Astrocyte (in vitro differentiated cells and primary cell): ENCODE measurements around the gene BCL2L1. TPM values are rescaled to one million over a fixed set of nuclear protein-coding genes. Genes with fewer than 3 reads are reported as not detected.
A peak's percentile ranks its signal among the peaks of the same experiment; 100 is the strongest.
"Not testable (repeated sequence)": the region's sequence is repeated elsewhere in the genome, so short reads cannot be mapped to it uniquely, and the experiment has no call there.

Experiments used
- DNase-seq: peaks from one replicate; pipeline ENCODE4 v3.0.0-alpha.2; 2010; ENCODE audit warnings: low read depth
- FAIRE-seq: peaks from 2 replicates; lab custom pipeline; 2011; peaks lifted over from hg19 to GRCh38; lab: Jason Lieb, UNC
- H2AFZ ChIP-seq: 2 replicates; pipeline ENCODE4 v1.6.0; 2012; ENCODE audit warnings: low read depth, low read length, inconsistent platforms
- H3K27ac ChIP-seq: 2 replicates; pipeline ENCODE4 v1.5.1; 2011; ENCODE audit warnings: low read depth, low read length, inconsistent platforms
- H3K27me3 ChIP-seq: 2 replicates; pipeline ENCODE4 v1.6.0; 2011; ENCODE audit warnings: low read length, inconsistent platforms; ENCODE audit not compliant: insufficient read depth
- H3K36me3 ChIP-seq: 2 replicates; pipeline ENCODE4 v1.5.1; 2011; ENCODE audit warnings: low read length, inconsistent platforms; ENCODE audit not compliant: insufficient read depth
- H3K4me1 ChIP-seq: 2 replicates; pipeline ENCODE4 v1.5.1; 2011; ENCODE audit warnings: low read length, inconsistent platforms; ENCODE audit not compliant: insufficient read depth
- H3K4me2 ChIP-seq: 2 replicates; pipeline ENCODE4 v1.6.0; 2012; ENCODE audit warnings: low read length, inconsistent platforms
- H3K4me3 ChIP-seq: 2 replicates; pipeline ENCODE4 v1.5.1; 2011; ENCODE audit warnings: low read depth, mild to moderate bottlenecking, low read length, inconsistent platforms; ENCODE audit not compliant: insufficient read depth
- H3K79me2 ChIP-seq: 2 replicates; pipeline ENCODE4 v1.6.0; 2012; ENCODE audit warnings: mild to moderate bottlenecking, low read length, inconsistent platforms; ENCODE audit not compliant: insufficient read depth
- H3K9ac ChIP-seq: 2 replicates; pipeline ENCODE4 v1.6.0; 2012; ENCODE audit warnings: mild to moderate bottlenecking, low read length, inconsistent platforms
- H3K9me3 ChIP-seq: 2 replicates; pipeline ENCODE4 v1.5.1; 2012; ENCODE audit warnings: low read depth, mild to moderate bottlenecking, low read length, inconsistent platforms; ENCODE audit not compliant: insufficient read depth
- H4K20me1 ChIP-seq: 2 replicates; pipeline ENCODE4 v1.6.0; 2012; ENCODE audit warnings: low read length, inconsistent platforms; ENCODE audit not compliant: insufficient read depth
- H3K27ac Mint-ChIP-seq: one replicate; pipeline ENCODE4 v1.8.0; 2021; ENCODE audit warnings: mild to moderate bottlenecking, mixed read lengths; ENCODE audit not compliant: unreplicated experiment
- H3K27me3 Mint-ChIP-seq: one replicate; pipeline ENCODE4 v1.8.0; 2021; ENCODE audit warnings: low read depth, mixed read lengths; ENCODE audit not compliant: unreplicated experiment
- H3K36me3 Mint-ChIP-seq: one replicate; pipeline ENCODE4 v1.8.0; 2021; ENCODE audit warnings: low read depth, mixed read lengths; ENCODE audit not compliant: unreplicated experiment
- H3K4me1 Mint-ChIP-seq: one replicate; pipeline ENCODE4 v1.8.0; 2021; ENCODE audit warnings: low read depth, mixed read lengths; ENCODE audit not compliant: unreplicated experiment
- H3K4me3 Mint-ChIP-seq: one replicate; pipeline ENCODE4 v1.8.0; 2021; ENCODE audit warnings: mild to moderate bottlenecking, moderate library complexity, mixed read lengths; ENCODE audit not compliant: unreplicated experiment
- H3K9me3 Mint-ChIP-seq: one replicate; pipeline ENCODE4 v1.8.0; 2021; ENCODE audit warnings: mild to moderate bottlenecking, mixed read lengths; ENCODE audit not compliant: unreplicated experiment
- CTCF ChIP-seq: IDR thresholded peaks from 2 replicates; pipeline ENCODE4 v1.5.1; 2011; ENCODE audit warnings: low read depth, mild to moderate bottlenecking, inconsistent platforms, low read length, moderate library complexity; ENCODE audit not compliant: insufficient read depth
- EZH2 ChIP-seq: IDR thresholded peaks from 2 replicates; pipeline ENCODE4 v1.6.1; 2012; ENCODE audit warnings: mild to moderate bottlenecking, low read length, inconsistent platforms; ENCODE audit not compliant: insufficient read depth
- total RNA-seq: library from RNA; stranded (reverse); gene quantifications from 2 replicates; pipeline ENCODE4 v1.2.1, GENCODE V29; 2021

Gene BCL2L1
- total RNA-seq, 1 donor from 2014 or later, result 149 TPM

- Histone ChIP-seq H3K27ac (no peak overlapping the region), H3K4me1 (no peaks in the 10 kb centered on the region), H3K4me2 (no peak overlapping the region), H3K79me2 (no peaks in the 10 kb centered on the region), H4K20me1 (no peaks in the 10 kb centered on the region), H3K36me3 (no peaks in the 10 kb centered on the region), H3K27me3 (no peaks in the 10 kb centered on the region), H3K9ac (no peak overlapping the region), H3K4me3 (no peak overlapping the region), H2AFZ (no peak overlapping the region), H3K9me3 (no peaks in the 10 kb centered on the region)
- peaks cover 2% of the 10 kb centered on the region for H3K36me3 Mint-ChIP-seq
- no peak for FAIRE-seq
- peak; percentile 22 for DNase-seq
- no peak overlapping the region for H3K4me3 Mint-ChIP-seq
- H3K27ac Mint-ChIP-seq, result no peak overlapping the region
- H3K4me1 Mint-ChIP-seq, result no peaks in the 10 kb centered on the region
- no peaks in the 10 kb centered on the region for H3K9me3 Mint-ChIP-seq
- no peak for TF ChIP-seq EZH2
- no peak for TF ChIP-seq CTCF
- H3K27me3 Mint-ChIP-seq, result peaks cover 8% of the 10 kb centered on the region
These were observed 69.7 kb downstream of the BCL2L1 start for GRCh38 chr20:31652917-31653396.

- H3K36me3 Mint-ChIP-seq, H3K27ac Mint-ChIP-seq, H3K4me3 ChIP-seq, H3K27ac ChIP-seq, DNase-seq, H3K4me2 ChIP-seq, H3K79me2 ChIP-seq, H3K4me1 Mint-ChIP-seq, H3K36me3 ChIP-seq, H3K9me3 ChIP-seq, H2AFZ ChIP-seq, FAIRE-seq, H3K9ac ChIP-seq, H3K4me1 ChIP-seq, H3K4me3 Mint-ChIP-seq, H4K20me1 ChIP-seq, H3K9me3 Mint-ChIP-seq, H3K27me3 ChIP-seq: not testable (repeated sequence)
- H3K27me3 Mint-ChIP-seq, result peaks cover 28% of the 10 kb centered on the region
These were observed 74.6 kb downstream of the BCL2L1 start for GRCh38 chr20:31648104-31648503.

GRCh38 chr20:31644701-31645100 is 78.0 kb downstream of the BCL2L1 start:
- H3K27ac Mint-ChIP-seq, result no peak overlapping the region
- peaks cover 2% of the 10 kb centered on the region for H3K9me3 Mint-ChIP-seq
- Histone ChIP-seq H3K9me3 (no peaks in the 10 kb centered on the region), H2AFZ (no peak overlapping the region), H4K20me1 (no peaks in the 10 kb centered on the region), H3K36me3 (no peaks in the 10 kb centered on the region), H3K79me2 (no peaks in the 10 kb centered on the region), H3K27ac (no peak overlapping the region), H3K27me3 (no peaks in the 10 kb centered on the region), H3K4me2 (no peak overlapping the region), H3K9ac (no peak overlapping the region), H3K4me3 (no peak overlapping the region), H3K4me1 (no peaks in the 10 kb centered on the region)
- TF ChIP-seq CTCF (no peak), EZH2 (no peak)
- H3K27me3 Mint-ChIP-seq, result peaks cover 39% of the 10 kb centered on the region
- peaks cover 2% of the 10 kb centered on the region for H3K36me3 Mint-ChIP-seq
- FAIRE-seq (no peak), DNase-seq (no peak)
- no peaks in the 10 kb centered on the region for H3K4me1 Mint-ChIP-seq
- no peak overlapping the region for H3K4me3 Mint-ChIP-seq
